ENCODE data around the gene MRPL55.
A peak's percentile ranks its signal among the peaks of the same experiment; 100 is the strongest.

MRPL55 gene

DNA sequence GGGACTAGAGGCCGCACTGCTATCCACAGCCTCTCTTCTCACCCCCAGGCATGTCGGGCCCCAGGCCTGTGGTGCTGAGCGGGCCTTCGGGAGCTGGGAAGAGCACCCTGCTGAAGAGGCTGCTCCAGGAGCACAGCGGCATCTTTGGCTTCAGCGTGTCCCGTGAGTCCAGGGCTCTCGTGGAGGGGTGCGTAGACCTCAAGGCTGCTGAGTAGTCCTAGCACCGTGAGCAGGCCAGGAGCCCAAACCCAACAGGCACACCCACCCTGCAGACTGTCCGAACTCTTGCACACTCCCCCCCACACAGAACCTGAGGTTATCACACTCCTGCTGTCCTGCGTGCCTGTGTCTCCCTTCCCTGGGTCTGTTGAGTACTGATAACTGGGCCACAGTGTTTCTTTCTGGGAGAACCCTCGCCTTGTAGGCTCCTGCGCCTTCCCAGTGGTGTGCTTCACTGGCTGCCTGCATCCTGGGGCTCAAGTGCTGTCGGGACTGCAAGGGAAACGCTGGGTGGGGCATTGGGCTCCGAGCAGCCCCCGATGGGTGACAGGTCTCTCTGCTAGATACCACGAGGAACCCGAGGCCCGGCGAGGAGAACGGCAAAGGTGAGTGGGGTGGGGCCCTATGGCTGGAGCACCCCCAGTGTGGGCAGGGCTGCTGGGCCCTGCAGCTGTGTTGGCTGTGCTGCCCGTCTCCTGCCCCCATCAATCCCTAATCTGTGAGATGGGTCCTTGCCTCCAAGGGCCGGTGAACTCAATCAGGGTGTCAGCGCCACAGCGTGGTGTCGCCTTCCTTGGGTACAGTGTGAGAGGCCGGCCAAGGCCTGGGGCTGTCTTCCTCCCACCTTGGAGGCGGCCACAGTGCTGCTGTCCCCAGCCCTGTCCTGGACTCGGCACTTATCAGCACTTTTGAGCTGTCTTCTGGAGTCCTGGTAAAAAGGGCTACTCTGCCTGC, 36.6 kb upstream of the MRPL55 start:
- H3K4me3 ChIP-seq (ENCODE audit: low read length): no peak overlapping the region
- no peak overlapping the region for H3K27ac ChIP-seq (ENCODE audit: low read length)
- no peak overlapping the region for H3K9ac ChIP-seq (ENCODE audit: low read length)
- no peaks in the 10 kb centered on the region for H3K9me3 ChIP-seq (ENCODE audit: control insufficient read depth, low read depth, low read length)
- H3K4me1 ChIP-seq (ENCODE audit: control insufficient read depth, low read depth, low read length): peaks cover 11% of the 10 kb centered on the region
- H3K36me3 ChIP-seq (ENCODE audit: control insufficient read depth, low read depth, low read length): no peaks in the 10 kb centered on the region
- H3K27me3 ChIP-seq (ENCODE audit: control insufficient read depth, insufficient read depth, low read length): no peaks in the 10 kb centered on the region

DNA sequence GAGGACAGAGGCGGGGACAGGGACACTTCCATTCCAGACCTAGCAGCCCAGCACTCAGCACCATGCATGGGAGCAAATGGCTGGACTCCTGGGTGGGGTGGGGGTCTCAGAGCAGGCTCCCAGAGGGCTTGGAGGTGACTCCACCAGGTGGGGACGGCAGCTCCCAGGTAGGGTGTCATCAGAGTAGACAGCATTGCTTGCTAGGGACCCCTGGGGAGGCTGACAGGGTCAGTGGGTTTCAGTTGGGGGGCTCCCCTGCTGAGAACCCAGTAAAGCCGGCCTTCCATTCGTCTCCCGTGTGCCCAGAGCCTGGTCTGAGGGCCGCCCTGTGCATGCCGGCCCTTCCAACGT, 35.9 kb upstream of the MRPL55 start:
- no peak overlapping the region for H3K9ac ChIP-seq (ENCODE audit: low read length)
- no peak overlapping the region for H3K4me3 ChIP-seq (ENCODE audit: low read length)
- no peaks in the 10 kb centered on the region for H3K27me3 ChIP-seq (ENCODE audit: control insufficient read depth, insufficient read depth, low read length)
- peaks cover 10% of the 10 kb centered on the region for H3K4me1 ChIP-seq (ENCODE audit: control insufficient read depth, low read depth, low read length)
- no peak overlapping the region for H3K27ac ChIP-seq (ENCODE audit: low read length)
- no peaks in the 10 kb centered on the region for H3K9me3 ChIP-seq (ENCODE audit: control insufficient read depth, low read depth, low read length)
- no peaks in the 10 kb centered on the region for H3K36me3 ChIP-seq (ENCODE audit: control insufficient read depth, low read depth, low read length)

DNA sequence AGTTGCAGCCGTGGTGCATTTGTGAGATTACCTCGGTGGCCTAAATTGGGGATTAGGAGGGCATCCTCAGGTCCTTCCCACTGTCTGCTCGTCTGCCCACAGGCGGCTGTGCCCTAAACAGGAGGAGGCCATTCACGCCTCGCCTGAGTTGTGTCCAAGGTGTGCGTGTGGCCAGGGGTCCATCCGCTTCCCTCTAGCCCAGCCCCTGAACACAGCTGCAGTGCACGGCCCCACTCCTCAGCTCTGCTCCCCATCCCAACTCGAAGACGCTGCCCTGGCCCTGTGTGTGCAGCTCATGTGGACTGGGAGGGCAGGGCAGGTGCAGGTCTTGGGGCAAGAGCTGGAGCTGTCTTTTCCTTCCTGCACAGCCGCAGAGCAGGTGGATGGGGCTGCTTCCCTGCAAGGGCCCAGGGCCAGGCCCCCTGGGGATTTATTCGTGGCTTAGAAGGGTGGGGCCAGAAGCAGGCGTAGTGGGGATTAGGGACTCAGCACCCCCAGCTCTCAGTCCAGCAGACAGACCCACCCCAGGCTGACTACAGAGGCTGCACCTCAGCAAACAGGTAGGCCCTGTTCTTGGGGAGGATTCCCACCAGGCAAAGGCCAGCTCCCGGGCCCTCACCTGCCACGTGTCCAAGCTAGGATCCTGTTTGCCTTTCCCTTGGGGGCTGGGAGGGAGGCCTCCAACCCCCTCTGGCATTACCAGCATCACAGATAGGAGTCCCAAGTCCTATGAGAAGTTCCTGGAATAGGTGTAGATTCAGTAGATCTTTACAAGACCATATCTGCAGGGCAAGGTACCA, 35.3 kb upstream of the MRPL55 start:
- no peak overlapping the region for H3K9ac ChIP-seq (ENCODE audit: low read length)

DNA sequence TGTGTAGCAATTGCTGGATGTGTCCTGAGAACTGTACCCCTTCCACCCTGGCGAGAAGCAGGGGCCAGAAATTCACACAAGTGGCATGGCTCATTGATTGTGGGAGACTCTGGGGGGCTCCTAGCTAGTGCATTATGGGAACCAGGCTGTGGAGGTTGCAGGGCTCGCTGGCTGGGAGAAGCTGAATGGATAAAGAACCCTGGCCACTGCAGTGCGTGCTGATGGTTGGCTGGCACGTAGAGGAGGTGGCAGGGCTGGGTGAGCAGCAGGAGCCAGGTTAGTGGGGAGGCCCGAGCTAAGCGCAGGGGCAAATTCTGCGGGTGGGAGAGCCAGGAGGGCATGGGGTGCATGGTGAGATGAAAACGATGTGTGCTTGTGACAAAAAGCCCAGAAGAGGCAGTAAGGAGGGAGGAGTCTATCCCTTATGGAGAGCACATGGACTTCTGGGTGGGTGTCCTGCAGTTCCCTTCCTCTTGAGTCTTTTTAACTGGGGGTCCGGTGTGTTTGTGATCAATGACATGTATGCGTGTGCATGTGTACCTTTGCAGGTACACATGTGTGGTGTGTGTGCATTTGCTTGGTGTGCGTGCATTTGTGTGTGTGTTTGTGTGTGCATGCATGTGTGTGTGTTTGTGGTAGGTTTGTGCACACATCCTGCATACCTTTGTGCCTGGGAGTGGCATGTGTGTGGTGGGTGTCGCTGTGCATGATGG, 34.5 kb upstream of the MRPL55 start:
- Histone ChIP-seq H3K27me3 (ENCODE audit: control insufficient read depth, insufficient read depth, low read length) (no peaks in the 10 kb centered on the region), H3K9ac (ENCODE audit: low read length) (no peak overlapping the region), H3K9me3 (ENCODE audit: control insufficient read depth, low read depth, low read length) (no peaks in the 10 kb centered on the region), H3K36me3 (ENCODE audit: control insufficient read depth, low read depth, low read length) (no peaks in the 10 kb centered on the region), H3K27ac (ENCODE audit: low read length) (no peak overlapping the region), H3K4me3 (ENCODE audit: low read length) (no peak overlapping the region), H3K4me1 (ENCODE audit: control insufficient read depth, low read depth, low read length) (peaks cover 4% of the 10 kb centered on the region)

More for the DNA sequence above, 35.3 kb upstream of the MRPL55 start:
- peaks cover 4% of the 10 kb centered on the region for H3K4me1 ChIP-seq (ENCODE audit: control insufficient read depth, low read depth, low read length)
- H3K36me3 ChIP-seq (ENCODE audit: control insufficient read depth, low read depth, low read length): no peaks in the 10 kb centered on the region
- H3K27ac ChIP-seq (ENCODE audit: low read length): no peak overlapping the region
- H3K4me3 ChIP-seq (ENCODE audit: low read length): no peak overlapping the region
- no peaks in the 10 kb centered on the region for H3K9me3 ChIP-seq (ENCODE audit: control insufficient read depth, low read depth, low read length)
- no peaks in the 10 kb centered on the region for H3K27me3 ChIP-seq (ENCODE audit: control insufficient read depth, insufficient read depth, low read length)

DNA sequence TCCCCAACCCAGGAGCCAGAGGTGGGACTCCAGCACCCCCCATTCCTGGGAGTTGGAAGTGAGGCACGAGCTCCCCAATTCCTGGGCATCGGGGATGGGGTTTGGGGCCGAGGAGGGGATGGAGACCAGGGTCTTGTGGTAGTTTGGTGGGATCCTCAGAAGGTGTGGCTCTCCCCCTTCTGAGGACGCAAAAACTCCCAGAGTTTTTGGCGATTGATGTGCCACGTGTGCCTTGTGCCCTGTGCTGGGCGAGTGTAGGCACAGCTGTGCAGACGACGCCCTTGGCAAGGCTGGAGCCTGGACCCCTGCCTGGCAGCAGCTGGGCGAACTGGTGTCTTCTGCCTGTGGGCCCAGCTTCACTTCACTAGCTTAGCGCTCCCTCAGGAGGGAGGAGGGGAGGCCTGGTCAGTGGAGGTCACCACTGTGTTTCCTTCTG, 33.6 kb upstream of the MRPL55 start:
- peaks cover 9% of the 10 kb centered on the region for H3K27me3 ChIP-seq (ENCODE audit: control insufficient read depth, insufficient read depth, low read length)
- no peak overlapping the region for H3K4me3 ChIP-seq (ENCODE audit: low read length)
- no peaks in the 10 kb centered on the region for H3K36me3 ChIP-seq (ENCODE audit: control insufficient read depth, low read depth, low read length)
- H3K9ac ChIP-seq (ENCODE audit: low read length): no peak overlapping the region
- H3K4me1 ChIP-seq (ENCODE audit: control insufficient read depth, low read depth, low read length): peaks cover 4% of the 10 kb centered on the region
- no peaks in the 10 kb centered on the region for H3K9me3 ChIP-seq (ENCODE audit: control insufficient read depth, low read depth, low read length)
- H3K27ac ChIP-seq (ENCODE audit: low read length): no peak overlapping the region

DNA sequence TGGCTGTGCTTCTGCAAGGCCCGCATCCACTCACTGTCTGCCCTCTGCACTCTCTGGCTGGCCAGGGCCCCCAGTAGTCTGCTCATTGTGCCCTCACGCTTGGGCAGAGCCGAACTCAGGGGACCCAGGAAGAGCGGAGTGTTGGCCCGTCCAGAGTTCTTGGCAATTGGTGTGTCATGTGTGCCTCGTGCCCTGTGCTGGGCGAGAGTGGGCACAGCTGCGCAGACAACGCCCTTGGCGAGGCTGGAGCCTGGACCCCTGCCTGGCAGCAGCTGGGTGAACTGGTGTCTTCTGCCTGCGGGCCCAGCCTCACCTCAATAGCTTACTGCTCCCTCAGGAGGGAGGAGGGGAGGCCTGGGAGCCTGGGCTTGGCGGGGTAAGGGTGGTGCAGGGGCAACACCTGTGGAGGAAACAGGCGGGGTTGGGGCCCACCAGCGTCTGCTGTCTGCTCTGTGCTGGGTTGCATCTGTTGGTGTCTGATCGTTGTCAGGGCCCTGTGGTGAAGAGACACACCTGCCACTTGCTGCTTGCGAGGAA, 33.1 kb upstream of the MRPL55 start:
- Histone ChIP-seq H3K27me3 (ENCODE audit: control insufficient read depth, insufficient read depth, low read length) (peaks cover 14% of the 10 kb centered on the region), H3K36me3 (ENCODE audit: control insufficient read depth, low read depth, low read length) (no peaks in the 10 kb centered on the region), H3K27ac (ENCODE audit: low read length) (no peak overlapping the region), H3K9ac (ENCODE audit: low read length) (no peak overlapping the region), H3K9me3 (ENCODE audit: control insufficient read depth, low read depth, low read length) (no peaks in the 10 kb centered on the region), H3K4me1 (ENCODE audit: control insufficient read depth, low read depth, low read length) (peaks cover 4% of the 10 kb centered on the region), H3K4me3 (ENCODE audit: low read length) (no peak overlapping the region)

DNA sequence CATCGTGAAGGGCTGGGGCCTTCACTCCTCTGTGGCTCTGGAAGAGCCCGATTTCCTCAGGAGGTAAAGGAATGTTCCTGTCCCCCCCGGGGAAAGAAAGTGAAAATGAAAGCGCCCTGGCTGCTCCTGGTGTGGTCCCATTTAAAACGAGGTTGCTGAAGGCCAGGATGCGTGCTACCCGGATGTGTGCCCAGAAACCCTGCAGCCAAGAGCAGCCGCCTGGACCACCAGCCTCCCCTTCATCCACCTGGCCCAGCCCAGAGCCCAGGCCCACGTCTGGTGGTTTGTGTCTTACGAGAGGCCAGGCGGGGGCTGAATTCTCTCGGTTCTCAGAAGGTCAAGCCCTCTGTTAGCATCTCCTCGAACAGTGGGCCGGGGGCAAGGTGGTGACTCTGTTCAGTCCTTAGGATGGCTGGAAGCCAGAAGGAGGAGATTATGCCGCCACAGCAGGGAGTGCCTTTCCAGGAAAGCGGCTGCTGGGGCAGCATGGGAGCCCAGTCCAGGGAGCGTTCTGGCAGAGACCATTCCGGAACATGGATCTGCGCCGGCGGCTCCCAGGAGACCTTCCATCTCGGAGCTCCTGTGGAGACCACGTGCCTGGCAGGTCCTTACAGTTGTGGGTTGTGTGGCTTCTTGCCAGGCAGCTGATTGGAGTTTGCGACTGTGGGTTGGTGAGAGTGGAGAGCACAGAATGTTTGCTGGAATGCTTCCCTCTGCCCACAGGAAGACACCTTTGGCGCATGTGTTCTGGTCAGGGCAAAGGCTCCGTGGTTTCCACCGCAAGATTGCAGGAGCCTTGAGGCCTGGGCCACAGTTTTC, 32.3 kb upstream of the MRPL55 start:
- Histone ChIP-seq H3K27me3 (ENCODE audit: control insufficient read depth, insufficient read depth, low read length) (peaks cover 21% of the 10 kb centered on the region), H3K9ac (ENCODE audit: low read length) (peak overlapping the region; percentile 61), H3K36me3 (ENCODE audit: control insufficient read depth, low read depth, low read length) (no peaks in the 10 kb centered on the region), H3K4me3 (ENCODE audit: low read length) (peak overlapping the region; percentile 82), H3K9me3 (ENCODE audit: control insufficient read depth, low read depth, low read length) (no peaks in the 10 kb centered on the region), H3K4me1 (ENCODE audit: control insufficient read depth, low read depth, low read length) (peaks cover 4% of the 10 kb centered on the region), H3K27ac (ENCODE audit: low read length) (no peak overlapping the region)

DNA sequence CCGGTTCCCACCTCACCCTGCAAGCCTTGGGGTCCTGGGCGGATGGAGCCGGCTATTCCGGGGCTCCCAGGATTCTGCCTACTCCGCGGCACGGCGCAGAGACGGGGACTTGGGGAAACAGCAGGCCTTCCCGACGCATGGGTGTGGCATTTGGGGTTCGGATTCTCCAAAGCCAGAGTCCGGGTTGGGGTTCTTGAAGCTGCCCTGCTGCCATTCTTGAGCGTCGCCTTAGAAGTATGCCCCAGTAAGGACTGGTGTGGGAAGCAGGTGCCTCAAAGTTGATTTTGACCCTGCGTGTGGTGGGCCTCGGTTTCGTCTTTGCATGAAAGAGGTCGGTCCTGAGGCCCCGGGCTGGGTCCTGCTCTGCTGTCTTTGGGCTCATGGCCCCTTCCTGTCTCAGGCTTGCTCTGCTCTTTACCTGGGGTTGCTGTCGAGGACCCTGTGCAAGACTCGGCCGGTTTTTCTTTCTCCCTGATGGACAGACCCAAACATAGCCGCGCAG, 31.7 kb upstream of the MRPL55 start:
- H3K27ac ChIP-seq (ENCODE audit: low read length): no peak overlapping the region
- H3K4me1 ChIP-seq (ENCODE audit: control insufficient read depth, low read depth, low read length): peaks cover 4% of the 10 kb centered on the region
- peaks cover 28% of the 10 kb centered on the region for H3K27me3 ChIP-seq (ENCODE audit: control insufficient read depth, insufficient read depth, low read length)
- H3K4me3 ChIP-seq (ENCODE audit: low read length): peak overlapping the region; percentile 82
- H3K9ac ChIP-seq (ENCODE audit: low read length): peak overlapping the region; percentile 61
- no peaks in the 10 kb centered on the region for H3K36me3 ChIP-seq (ENCODE audit: control insufficient read depth, low read depth, low read length)
- H3K9me3 ChIP-seq (ENCODE audit: control insufficient read depth, low read depth, low read length): no peaks in the 10 kb centered on the region

DNA sequence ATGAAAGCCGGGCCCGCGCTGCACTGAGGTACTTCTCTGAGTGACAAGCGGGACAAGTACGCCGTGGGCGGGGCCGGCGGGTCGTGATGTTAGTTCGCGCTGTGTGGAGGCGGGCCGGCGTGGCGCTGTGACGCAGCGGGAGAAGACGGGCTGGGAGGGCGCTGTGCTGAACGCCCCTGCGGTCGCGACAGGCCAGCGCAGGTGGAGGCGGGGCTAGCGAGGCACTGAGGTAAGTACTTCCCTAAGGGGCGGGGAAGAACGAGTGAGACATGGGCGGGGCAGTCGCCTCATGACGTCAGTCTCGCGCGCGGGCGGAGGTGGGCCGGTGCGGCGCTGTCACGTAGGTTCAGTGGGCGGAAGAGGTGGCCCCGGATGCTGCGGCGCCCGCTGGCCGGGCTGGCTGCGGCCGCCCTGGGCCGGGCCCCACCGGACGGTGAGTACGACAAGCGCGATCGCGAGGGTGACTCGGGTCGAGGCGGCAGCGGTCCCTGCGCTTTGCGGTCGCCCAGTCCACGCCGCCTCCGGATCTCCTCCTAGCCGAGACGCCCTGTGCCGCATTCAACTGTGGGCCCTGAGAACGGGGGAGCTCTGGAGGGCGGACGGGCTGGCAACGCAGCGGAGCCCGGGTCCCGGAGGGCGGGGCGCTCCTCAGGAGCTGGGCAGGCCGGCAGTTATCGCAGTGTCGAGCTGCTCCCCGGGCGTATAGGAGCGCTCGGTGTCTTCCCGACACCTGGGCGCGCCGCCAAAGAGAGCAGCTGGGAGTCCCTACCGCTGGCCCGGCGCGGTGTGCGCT, 31.0 kb upstream of the MRPL55 start, which contains the start of gene GUK1:
GUK1 (plus strand) TSS at position 349 of the 793 bp plus-strand sequence; CDS start at position 373, 24 bp downstream.
- H3K27me3 ChIP-seq (ENCODE audit: control insufficient read depth, insufficient read depth, low read length): peaks cover 35% of the 10 kb centered on the region
- H3K27ac ChIP-seq (ENCODE audit: low read length): no peak within 1 kb of the TSS
- peak within 1 kb of the TSS; percentile 82 for H3K4me3 ChIP-seq (ENCODE audit: low read length)
- peak within 1 kb of the TSS; percentile 61 for H3K9ac ChIP-seq (ENCODE audit: low read length)
- H3K9me3 ChIP-seq (ENCODE audit: control insufficient read depth, low read depth, low read length): no peaks in the 10 kb centered on the region
- H3K4me1 ChIP-seq (ENCODE audit: control insufficient read depth, low read depth, low read length): peaks cover 4% of the 10 kb centered on the region
- H3K36me3 ChIP-seq (ENCODE audit: control insufficient read depth, low read depth, low read length): no peaks in the 10 kb centered on the region

DNA sequence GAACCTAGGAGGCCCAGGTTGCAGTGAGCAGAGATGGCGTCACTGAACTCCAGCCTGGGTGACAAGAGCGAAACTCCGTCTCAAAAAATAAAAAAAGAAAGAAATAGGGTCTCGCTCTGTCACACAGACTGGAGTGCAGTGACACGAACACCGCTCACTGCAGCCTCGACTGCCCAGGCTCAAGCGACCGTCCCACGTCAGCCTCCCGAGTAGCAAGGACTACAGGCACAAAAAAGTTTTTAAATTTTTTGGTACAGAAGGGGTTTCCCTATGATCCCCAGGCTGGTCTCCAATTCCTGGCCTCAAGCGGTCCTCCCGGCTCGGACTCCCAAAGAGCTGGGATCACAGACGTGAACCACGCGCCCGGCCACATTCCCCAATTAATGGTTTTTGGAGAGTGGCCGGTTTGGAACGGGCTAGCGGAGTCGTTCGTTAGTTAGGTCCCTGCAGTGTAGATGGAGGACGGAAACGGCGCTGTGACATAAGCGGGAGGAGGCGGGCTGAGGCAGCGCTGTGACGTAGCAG, 30.4 kb upstream of the MRPL55 start:
- no peak overlapping the region for H3K27ac ChIP-seq (ENCODE audit: low read length)
- peaks cover 41% of the 10 kb centered on the region for H3K27me3 ChIP-seq (ENCODE audit: control insufficient read depth, insufficient read depth, low read length)
- H3K4me3 ChIP-seq (ENCODE audit: low read length): peak overlapping the region; percentile 75
- peak overlapping the region; percentile 40 for H3K9ac ChIP-seq (ENCODE audit: low read length)
- no peaks in the 10 kb centered on the region for H3K36me3 ChIP-seq (ENCODE audit: control insufficient read depth, low read depth, low read length)
- H3K9me3 ChIP-seq (ENCODE audit: control insufficient read depth, low read depth, low read length): no peaks in the 10 kb centered on the region
- H3K4me1 ChIP-seq (ENCODE audit: control insufficient read depth, low read depth, low read length): peaks cover 4% of the 10 kb centered on the region
